KMS-11 (cell line): ENCODE measurements around the gene ADISSP.

Experiments
- H2AFZ ChIP-seq: fragments of 200-600 bp; sonication (generic); 2 replicates; pipeline ENCODE4 v1.6.1; 2016; ENCODE audit warnings: antibody characterized with exemption, mixed run types, low read depth
- H3K27ac ChIP-seq: fragments of 200-600 bp; sonication (generic); 2 replicates; pipeline ENCODE4 v1.6.1; 2016; ENCODE audit warnings: mild to moderate bottlenecking, mixed run types
- H3K27me3 ChIP-seq: fragments of 200-600 bp; sonication (generic); 2 replicates; pipeline ENCODE4 v1.6.1; 2017; ENCODE audit warnings: mild to moderate bottlenecking, low read depth, mixed run types, moderate library complexity; ENCODE audit not compliant: insufficient read depth
- H3K36me3 ChIP-seq: fragments of 200-600 bp; sonication (generic); 2 replicates; pipeline ENCODE4 v1.6.1; 2017; ENCODE audit warnings: mild to moderate bottlenecking, mixed run types; ENCODE audit not compliant: insufficient read depth
- H3K4me1 ChIP-seq: fragments of 200-600 bp; sonication (generic); 2 replicates; pipeline ENCODE4 v1.6.1; 2016; ENCODE audit warnings: mild to moderate bottlenecking, low read depth, mixed run types; ENCODE audit not compliant: poor library complexity, severe bottlenecking
- H3K4me2 ChIP-seq: fragments of 200-600 bp; sonication (generic); 2 replicates; pipeline ENCODE4 v1.7.0; 2016; ENCODE audit warnings: mild to moderate bottlenecking, mixed run types
- H3K4me3 ChIP-seq: fragments of 200-600 bp; sonication (generic); IDR thresholded peaks from 2 replicates; pipeline ENCODE4 v1.6.1; 2017; ENCODE audit warnings: low read depth, low read length, mixed read lengths; ENCODE audit not compliant: insufficient read depth
- H3K79me2 ChIP-seq: fragments of 200-600 bp; sonication (generic); 2 replicates; pipeline ENCODE4 v1.6.1; 2016; ENCODE audit warnings: low read depth, mixed run types; ENCODE audit not compliant: insufficient read depth
- H3K9ac ChIP-seq: fragments of 200-600 bp; sonication (generic); 2 replicates; pipeline ENCODE4 v1.6.1; 2016; ENCODE audit warnings: mild to moderate bottlenecking, mixed run types
- H4K20me1 ChIP-seq: fragments of 200-600 bp; sonication (generic); 2 replicates; pipeline ENCODE4 v1.6.1; 2016; ENCODE audit warnings: mild to moderate bottlenecking, mixed run types; ENCODE audit not compliant: insufficient read depth
- TF ChIP-seq, protein P1 (sequence below): fragments of 200-600 bp; sonication (generic); conservative IDR thresholded peaks from 2 replicates; pipeline ENCODE4 v1.6.1; 2017; ENCODE audit warnings: low read depth, mild to moderate bottlenecking, antibody characterized with exemption, low read length, moderate library complexity, mixed read lengths

Gene ADISSP

DNA sequence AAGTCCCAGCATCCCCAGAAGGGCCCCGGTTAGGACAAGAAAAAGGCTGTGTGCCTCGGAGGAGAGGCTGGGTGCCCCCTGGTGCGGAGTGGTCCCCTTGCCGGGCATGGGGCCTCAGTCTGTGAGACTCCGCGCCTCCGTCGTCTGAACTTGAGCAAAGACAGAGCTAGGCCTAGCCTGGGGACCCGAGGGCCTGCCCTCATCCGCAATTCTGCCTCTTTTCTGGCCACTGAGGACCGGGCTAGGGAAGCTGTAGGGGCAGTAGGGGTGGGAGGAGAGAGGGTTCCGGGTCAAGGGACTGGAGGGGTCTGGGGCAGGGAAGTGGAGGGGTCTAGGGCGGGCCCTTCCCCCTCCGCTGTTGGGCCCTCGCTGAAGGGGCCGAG is 35.6 kb downstream of the ADISSP start:
- no peak overlapping the region for H3K4me3 ChIP-seq

DNA sequence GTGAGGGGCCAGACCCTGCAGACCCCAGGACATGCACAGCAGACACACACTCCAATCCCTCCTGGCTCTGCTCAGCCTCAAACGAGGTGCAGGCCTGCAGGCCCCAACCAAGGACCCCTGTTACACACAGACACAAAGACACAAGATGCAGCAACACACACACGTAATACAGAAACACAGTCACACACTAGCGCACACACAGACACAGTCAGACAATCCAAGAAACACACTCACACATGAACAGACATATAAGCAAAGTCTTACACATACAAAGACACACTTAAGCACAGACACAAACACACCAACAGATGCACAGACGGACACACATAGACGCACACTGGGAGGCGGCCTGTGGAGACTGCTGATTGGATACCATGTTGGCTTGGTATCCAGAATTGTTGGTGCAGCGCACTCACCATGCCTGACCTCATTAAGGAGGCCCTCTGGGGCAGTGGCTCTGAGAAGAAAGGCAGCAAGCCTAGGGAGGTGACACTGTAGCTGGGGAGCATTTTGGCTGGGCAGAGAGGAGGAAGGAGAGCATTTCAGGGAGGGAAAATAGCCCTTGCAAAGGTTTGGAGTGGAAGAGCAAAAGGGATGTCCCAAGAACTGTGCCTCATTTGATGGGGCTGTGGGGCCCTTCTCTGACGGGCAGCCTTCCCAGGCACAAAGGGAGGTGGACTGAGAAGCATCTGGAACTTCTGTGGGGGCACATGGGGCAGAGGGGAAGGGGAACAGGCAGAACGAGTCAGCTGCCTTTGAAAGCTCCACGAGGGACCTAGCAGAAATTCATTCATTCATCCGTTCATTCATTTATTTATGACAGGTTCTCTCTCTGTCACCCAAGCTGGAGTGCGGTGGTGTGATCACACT is 36.5 kb downstream of the ADISSP start:
- no peak overlapping the region for H3K4me3 ChIP-seq
- no peak overlapping the region for H3K27ac ChIP-seq
- no peak overlapping the region for H3K4me2 ChIP-seq
- TF ChIP-seq, protein P1, sequence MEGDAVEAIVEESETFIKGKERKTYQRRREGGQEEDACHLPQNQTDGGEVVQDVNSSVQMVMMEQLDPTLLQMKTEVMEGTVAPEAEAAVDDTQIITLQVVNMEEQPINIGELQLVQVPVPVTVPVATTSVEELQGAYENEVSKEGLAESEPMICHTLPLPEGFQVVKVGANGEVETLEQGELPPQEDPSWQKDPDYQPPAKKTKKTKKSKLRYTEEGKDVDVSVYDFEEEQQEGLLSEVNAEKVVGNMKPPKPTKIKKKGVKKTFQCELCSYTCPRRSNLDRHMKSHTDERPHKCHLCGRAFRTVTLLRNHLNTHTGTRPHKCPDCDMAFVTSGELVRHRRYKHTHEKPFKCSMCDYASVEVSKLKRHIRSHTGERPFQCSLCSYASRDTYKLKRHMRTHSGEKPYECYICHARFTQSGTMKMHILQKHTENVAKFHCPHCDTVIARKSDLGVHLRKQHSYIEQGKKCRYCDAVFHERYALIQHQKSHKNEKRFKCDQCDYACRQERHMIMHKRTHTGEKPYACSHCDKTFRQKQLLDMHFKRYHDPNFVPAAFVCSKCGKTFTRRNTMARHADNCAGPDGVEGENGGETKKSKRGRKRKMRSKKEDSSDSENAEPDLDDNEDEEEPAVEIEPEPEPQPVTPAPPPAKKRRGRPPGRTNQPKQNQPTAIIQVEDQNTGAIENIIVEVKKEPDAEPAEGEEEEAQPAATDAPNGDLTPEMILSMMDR = no peak
- H3K9ac ChIP-seq = no peak overlapping the region
- H3K36me3 ChIP-seq = no peaks in the 10 kb centered on the region
- no peaks in the 10 kb centered on the region for H3K79me2 ChIP-seq
- no peak overlapping the region for H2AFZ ChIP-seq
- H4K20me1 ChIP-seq = no peaks in the 10 kb centered on the region
- no peaks in the 10 kb centered on the region for H3K27me3 ChIP-seq
- H3K4me1 ChIP-seq = no peaks in the 10 kb centered on the region

More for the DNA sequence above, 35.6 kb downstream of the ADISSP start:
- Histone ChIP-seq H2AFZ (no peak overlapping the region), H3K27ac (no peak overlapping the region), H3K4me2 (no peak overlapping the region), H3K4me1 (no peaks in the 10 kb centered on the region), H3K36me3 (no peaks in the 10 kb centered on the region), H3K79me2 (no peaks in the 10 kb centered on the region), H3K9ac (no peak overlapping the region), H3K27me3 (no peaks in the 10 kb centered on the region), H4K20me1 (no peaks in the 10 kb centered on the region)
- TF ChIP-seq, protein P1 = no peak

DNA sequence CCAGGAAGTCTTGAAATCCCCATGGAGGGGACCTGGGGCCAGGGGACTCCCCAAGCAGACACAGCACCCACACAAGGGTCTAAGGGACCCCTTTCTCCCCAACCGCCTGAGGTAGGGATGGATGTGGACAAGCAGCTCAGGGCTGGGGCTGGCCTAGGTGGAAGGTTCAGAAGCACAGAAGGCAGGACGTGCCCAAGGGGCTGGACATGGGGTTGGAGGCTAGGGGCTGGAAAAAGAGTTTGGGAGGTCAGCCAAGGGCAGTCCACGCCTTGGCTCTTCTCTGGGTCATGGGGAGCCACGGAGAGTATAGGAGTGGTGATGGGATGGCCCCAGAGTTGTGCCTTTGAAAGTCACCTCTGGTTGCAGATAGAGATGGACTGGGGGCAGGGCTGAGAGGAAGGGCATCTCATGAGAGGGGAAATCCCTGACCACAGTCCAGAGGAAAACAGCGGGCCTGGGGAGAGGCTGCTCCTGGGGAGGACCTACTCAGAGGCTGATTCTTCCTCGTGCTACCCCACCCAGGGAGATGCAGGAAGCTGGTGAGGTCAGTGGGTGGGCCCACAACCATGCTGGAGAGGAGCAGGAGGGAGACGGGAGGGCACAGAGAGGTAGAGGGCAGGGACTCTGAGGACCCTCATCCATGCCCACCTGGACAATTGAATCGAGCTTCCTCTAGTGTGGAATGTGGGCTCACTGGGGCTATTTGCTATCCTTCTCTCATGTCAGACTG is 37.6 kb downstream of the ADISSP start:
- TF ChIP-seq, protein P1 = no peak

DNA sequence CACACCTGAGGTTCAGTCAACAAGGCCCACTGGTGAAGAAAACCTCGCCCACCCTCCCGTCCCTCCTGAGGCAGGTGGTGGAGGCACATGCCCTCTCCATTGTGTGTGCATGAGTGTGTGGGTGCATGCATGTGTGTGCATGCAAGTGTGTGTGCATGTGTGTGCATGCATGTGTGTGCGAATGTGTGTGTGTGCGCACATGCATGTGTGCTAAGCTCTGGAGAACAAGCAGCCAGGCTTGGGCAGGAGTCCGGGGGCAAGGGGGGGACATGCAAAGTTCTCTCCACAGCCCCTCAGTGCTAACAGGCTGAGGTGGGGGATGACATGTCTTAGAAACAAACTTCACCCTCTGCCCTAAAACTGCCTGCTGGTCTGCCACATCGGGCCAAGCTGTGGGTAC is 38.2 kb downstream of the ADISSP start:
- Histone ChIP-seq H3K4me1 (no peaks in the 10 kb centered on the region), H3K9ac (no peak overlapping the region), H3K27ac (no peak overlapping the region), H3K4me2 (no peak overlapping the region), H2AFZ (no peak overlapping the region), H3K4me3 (no peak overlapping the region), H4K20me1 (no peaks in the 10 kb centered on the region), H3K27me3 (no peaks in the 10 kb centered on the region), H3K79me2 (no peaks in the 10 kb centered on the region), H3K36me3 (no peaks in the 10 kb centered on the region)
- TF ChIP-seq, protein P1 = no peak

More for the DNA sequence above, 37.6 kb downstream of the ADISSP start:
- Histone ChIP-seq H4K20me1 (no peaks in the 10 kb centered on the region), H3K79me2 (no peaks in the 10 kb centered on the region), H3K4me1 (no peaks in the 10 kb centered on the region), H3K36me3 (no peaks in the 10 kb centered on the region), H3K27ac (no peak overlapping the region), H3K4me3 (no peak overlapping the region), H3K27me3 (no peaks in the 10 kb centered on the region), H2AFZ (no peak overlapping the region), H3K9ac (no peak overlapping the region), H3K4me2 (no peak overlapping the region)
